GM23248 (cell line): Measurements from ENCODE around the gene RBMS1.

Experiments
- EZH2 ChIP-seq: fragments of 200-600 bp; sonication (generic); IDR thresholded peaks from 2 replicates; pipeline ENCODE4 v1.6.1; 2018; ENCODE audit warnings: antibody characterized with exemption, mild to moderate bottlenecking; ENCODE audit not compliant: insufficient read depth, poor library complexity, severe bottlenecking
- EZH2phosphoT487 ChIP-seq: fragments of 200-600 bp; sonication (generic); IDR thresholded peaks from 2 replicates; pipeline ENCODE4 v1.6.1; 2018; ENCODE audit warnings: antibody characterized with exemption, moderate library complexity, mild to moderate bottlenecking, low read depth; ENCODE audit not compliant: insufficient read depth

DNA sequence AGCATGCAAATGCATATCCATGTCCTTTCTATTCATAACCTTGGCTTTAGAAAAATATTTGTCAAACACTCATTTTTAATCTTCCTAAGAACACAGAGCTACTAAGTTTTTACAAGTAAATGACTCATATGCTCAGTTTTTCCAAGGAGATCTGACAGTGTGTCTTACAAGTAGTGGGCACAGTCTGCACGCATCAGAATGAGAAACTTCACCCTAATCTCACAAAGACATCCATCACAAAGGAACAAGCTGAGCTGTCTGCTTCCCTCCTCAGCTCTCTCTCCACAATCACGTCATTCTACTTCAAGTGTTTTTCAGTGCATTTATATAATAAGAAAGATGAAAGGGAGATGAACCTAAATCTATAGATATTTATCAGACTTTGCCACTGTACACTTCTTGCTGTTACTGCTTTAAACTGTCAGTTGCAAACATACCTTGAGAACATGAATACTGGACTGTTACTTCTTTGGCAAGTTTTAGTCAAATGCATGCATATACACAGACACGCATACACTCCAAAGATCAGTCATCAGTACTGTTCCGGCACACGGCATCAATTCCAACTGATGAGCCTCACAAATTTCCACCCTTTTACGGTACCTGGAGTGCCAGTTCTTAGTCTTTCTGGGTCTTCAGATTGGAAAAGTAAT is 75.7 kb downstream of the RBMS1 start:
- no peak for TF ChIP-seq EZH2
- no peak for TF ChIP-seq EZH2phosphoT487
